ENCODE results near the gene CNTNAP2.

Gene CNTNAP2

GRCh38 chr7:148172920-148173319 is 2056.3 kb downstream of the CNTNAP2 start:
- Mint-ChIP-seq H3K36me3 (ENCODE audit: low read depth) (no peaks in the 10 kb centered on the region), H3K27ac (no peak overlapping the region), H3K9me3 (no peaks in the 10 kb centered on the region), H3K4me1 (ENCODE audit: low read depth) (no peaks in the 10 kb centered on the region), H3K27me3 (ENCODE audit: low read depth) (no peaks in the 10 kb centered on the region), H3K4me3 (no peak overlapping the region)

GRCh38 chr7:148173369-148173768 is 2056.8 kb downstream of the CNTNAP2 start:
- H3K9me3 Mint-ChIP-seq, result no peaks in the 10 kb centered on the region
- no peaks in the 10 kb centered on the region for H3K27me3 Mint-ChIP-seq (ENCODE audit: low read depth)
- H3K36me3 Mint-ChIP-seq (ENCODE audit: low read depth), result no peaks in the 10 kb centered on the region
- no peak overlapping the region for H3K4me3 Mint-ChIP-seq
- H3K4me1 Mint-ChIP-seq (ENCODE audit: low read depth), result no peaks in the 10 kb centered on the region
- H3K27ac Mint-ChIP-seq, result no peak overlapping the region

- Mint-ChIP-seq H3K9me3 (no peaks in the 10 kb centered on the region), H3K27ac (no peak overlapping the region), H3K4me3 (no peak overlapping the region), H3K4me1 (ENCODE audit: low read depth) (no peaks in the 10 kb centered on the region), H3K36me3 (ENCODE audit: low read depth) (no peaks in the 10 kb centered on the region), H3K27me3 (ENCODE audit: low read depth) (no peaks in the 10 kb centered on the region)
Observed at GRCh38 chr7:148174376-148174775, 2057.8 kb downstream of the CNTNAP2 start.

- H3K36me3 Mint-ChIP-seq (ENCODE audit: low read depth), result no peaks in the 10 kb centered on the region
- H3K4me3 Mint-ChIP-seq, result no peak overlapping the region
- H3K4me1 Mint-ChIP-seq (ENCODE audit: low read depth), result no peaks in the 10 kb centered on the region
- H3K27ac Mint-ChIP-seq, result peak overlapping the region; percentile 2
- no peaks in the 10 kb centered on the region for H3K9me3 Mint-ChIP-seq
- H3K27me3 Mint-ChIP-seq (ENCODE audit: low read depth), result no peaks in the 10 kb centered on the region
Observed at GRCh38 chr7:148175512-148175911, 2058.9 kb downstream of the CNTNAP2 start.

- no peaks in the 10 kb centered on the region for H3K4me1 Mint-ChIP-seq (ENCODE audit: low read depth)
- no peaks in the 10 kb centered on the region for H3K9me3 Mint-ChIP-seq
- H3K27ac Mint-ChIP-seq, result no peak overlapping the region
- H3K4me3 Mint-ChIP-seq, result no peak overlapping the region
- no peaks in the 10 kb centered on the region for H3K36me3 Mint-ChIP-seq (ENCODE audit: low read depth)
- H3K27me3 Mint-ChIP-seq (ENCODE audit: low read depth), result no peaks in the 10 kb centered on the region
Observed at GRCh38 chr7:148177972-148178371, 2061.4 kb downstream of the CNTNAP2 start.

- Mint-ChIP-seq H3K27me3 (ENCODE audit: low read depth) (no peaks in the 10 kb centered on the region), H3K36me3 (ENCODE audit: low read depth) (no peaks in the 10 kb centered on the region), H3K9me3 (no peaks in the 10 kb centered on the region), H3K4me1 (ENCODE audit: low read depth) (no peaks in the 10 kb centered on the region), H3K4me3 (no peak overlapping the region), H3K27ac (no peak overlapping the region)
Observed at GRCh38 chr7:148180075-148180474, 2063.5 kb downstream of the CNTNAP2 start.

GRCh38 chr7:148182264-148182663 is 2065.7 kb downstream of the CNTNAP2 start:
- no peaks in the 10 kb centered on the region for H3K27me3 Mint-ChIP-seq (ENCODE audit: low read depth)

GRCh38 chr7:148185041-148185440 is 2068.4 kb downstream of the CNTNAP2 start:
- Mint-ChIP-seq H3K27ac (no peak overlapping the region), H3K4me1 (ENCODE audit: low read depth) (no peaks in the 10 kb centered on the region), H3K4me3 (no peak overlapping the region), H3K36me3 (ENCODE audit: low read depth) (no peaks in the 10 kb centered on the region), H3K9me3 (no peaks in the 10 kb centered on the region), H3K27me3 (ENCODE audit: low read depth) (no peaks in the 10 kb centered on the region)

More at GRCh38 chr7:148182264-148182663, 2065.7 kb downstream of the CNTNAP2 start:
- Mint-ChIP-seq H3K9me3 (no peaks in the 10 kb centered on the region), H3K4me3 (no peak overlapping the region), H3K27ac (no peak overlapping the region), H3K36me3 (ENCODE audit: low read depth) (no peaks in the 10 kb centered on the region), H3K4me1 (ENCODE audit: low read depth) (no peaks in the 10 kb centered on the region)

- Mint-ChIP-seq H3K4me1 (ENCODE audit: low read depth) (no peaks in the 10 kb centered on the region), H3K4me3 (no peak overlapping the region), H3K27ac (no peak overlapping the region), H3K9me3 (no peaks in the 10 kb centered on the region), H3K36me3 (ENCODE audit: low read depth) (no peaks in the 10 kb centered on the region), H3K27me3 (ENCODE audit: low read depth) (no peaks in the 10 kb centered on the region)
Observed at GRCh38 chr7:148187471-148187870, 2070.9 kb downstream of the CNTNAP2 start.

- Mint-ChIP-seq H3K4me1 (ENCODE audit: low read depth) (no peaks in the 10 kb centered on the region), H3K27me3 (ENCODE audit: low read depth) (no peaks in the 10 kb centered on the region)
Observed at GRCh38 chr7:148191391-148192065, 2074.9 kb downstream of the CNTNAP2 start.

GRCh38 chr7:148192491-148192890 is 2075.9 kb downstream of the CNTNAP2 start:
- Mint-ChIP-seq H3K4me1 (ENCODE audit: low read depth) (no peaks in the 10 kb centered on the region), H3K27ac (no peak overlapping the region), H3K27me3 (ENCODE audit: low read depth) (no peaks in the 10 kb centered on the region), H3K36me3 (ENCODE audit: low read depth) (no peaks in the 10 kb centered on the region), H3K9me3 (no peaks in the 10 kb centered on the region), H3K4me3 (no peak overlapping the region)

More at GRCh38 chr7:148191391-148192065, 2074.9 kb downstream of the CNTNAP2 start:
- H3K9me3 Mint-ChIP-seq, result no peaks in the 10 kb centered on the region
- no peak overlapping the region for H3K4me3 Mint-ChIP-seq
- H3K27ac Mint-ChIP-seq, result no peak overlapping the region
- no peaks in the 10 kb centered on the region for H3K36me3 Mint-ChIP-seq (ENCODE audit: low read depth)

- Mint-ChIP-seq H3K4me3 (no peak overlapping the region), H3K27ac (no peak overlapping the region), H3K4me1 (ENCODE audit: low read depth) (no peaks in the 10 kb centered on the region), H3K36me3 (ENCODE audit: low read depth) (no peaks in the 10 kb centered on the region), H3K27me3 (ENCODE audit: low read depth) (peaks cover 3% of the 10 kb centered on the region), H3K9me3 (no peaks in the 10 kb centered on the region)
Observed at GRCh38 chr7:148201992-148202391, 2085.4 kb downstream of the CNTNAP2 start.

GRCh38 chr7:148204639-148205304 is 2088.2 kb downstream of the CNTNAP2 start:
- Mint-ChIP-seq H3K4me1 (ENCODE audit: low read depth) (no peaks in the 10 kb centered on the region), H3K4me3 (no peak overlapping the region), H3K36me3 (ENCODE audit: low read depth) (no peaks in the 10 kb centered on the region), H3K27me3 (ENCODE audit: low read depth) (peaks cover 5% of the 10 kb centered on the region), H3K27ac (no peak overlapping the region), H3K9me3 (no peaks in the 10 kb centered on the region)

GRCh38 chr7:148209643-148210190 is 2093.1 kb downstream of the CNTNAP2 start:
- Mint-ChIP-seq H3K9me3 (no peaks in the 10 kb centered on the region), H3K36me3 (ENCODE audit: low read depth) (no peaks in the 10 kb centered on the region), H3K27me3 (ENCODE audit: low read depth) (peaks cover 5% of the 10 kb centered on the region), H3K27ac (no peak overlapping the region), H3K4me1 (ENCODE audit: low read depth) (no peaks in the 10 kb centered on the region), H3K4me3 (no peak overlapping the region)

GRCh38 chr7:148210804-148211325 is 2094.3 kb downstream of the CNTNAP2 start:
- Mint-ChIP-seq H3K4me1 (ENCODE audit: low read depth) (no peaks in the 10 kb centered on the region), H3K27me3 (ENCODE audit: low read depth) (peaks cover 5% of the 10 kb centered on the region), H3K9me3 (no peaks in the 10 kb centered on the region), H3K4me3 (no peak overlapping the region), H3K27ac (no peak overlapping the region), H3K36me3 (ENCODE audit: low read depth) (no peaks in the 10 kb centered on the region)

All from T-helper 1 cell treated with Interleukin-12 subunit alpha and Interleukin-12 subunit beta and Interleukin-4 antibody, amounts not matched to agents 30 μg/mL and 1 μg/mL, for 36 hours (primary cell).